Activated CD4-positive, alpha-beta T cell treated with anti-CD3 and anti-CD28 coated beads, Interleukin-2, amount 10 ng/mL, durations not matched to agents 7 days and 5 days (primary cell): Measurements from ENCODE around the gene TGFBRAP1. TPM values are rescaled to one million over a fixed set of nuclear protein-coding genes. Genes with fewer than 3 reads are reported as not detected.

Source experiments
- CTCF ChIA-PET: fragments of 350-600 bp; sonication (Branson Sonifier 250); formaldehyde crosslinking; loops from one replicate; lab custom pipeline; 2021; ENCODE audit warnings: antibody characterized with exemption; lab: Charles Lee
- POLR2A ChIA-PET: fragments of 350-600 bp; sonication (Branson Sonifier 250); formaldehyde crosslinking; loops from one replicate; lab custom pipeline; 2021; ENCODE audit warnings: antibody characterized with exemption; lab: Charles Lee
- DNase-seq: peaks from one replicate; pipeline ENCODE4 v3.0.0-alpha.2; 2020
- H3K27ac Mint-ChIP-seq: one replicate; pipeline ENCODE4 v1.8.0; 2021; ENCODE audit warnings: mild to moderate bottlenecking, moderate library complexity, mixed read lengths
- H3K27me3 Mint-ChIP-seq: one replicate; pipeline ENCODE4 v1.8.0; 2021; ENCODE audit warnings: mixed read lengths
- H3K36me3 Mint-ChIP-seq: one replicate; pipeline ENCODE4 v1.8.0; 2021; ENCODE audit warnings: low read depth, mixed read lengths
- H3K4me1 Mint-ChIP-seq: one replicate; pipeline ENCODE4 v1.8.0; 2021; ENCODE audit warnings: mixed read lengths
- H3K4me3 Mint-ChIP-seq: one replicate; pipeline ENCODE4 v1.8.0; 2021; ENCODE audit warnings: mild to moderate bottlenecking, moderate library complexity, mixed read lengths
- H3K9me3 Mint-ChIP-seq: one replicate; pipeline ENCODE4 v1.8.0; 2021; ENCODE audit warnings: mixed read lengths
- total RNA-seq, 2 experiments: library from RNA; stranded (reverse); gene quantifications; one replicate each; pipeline ENCODE4 v1.2.3, GENCODE V29; 2021

Gene TGFBRAP1
- total RNA-seq, 2 experiments from 2014 or later: 20.5 to 21.4 TPM

- DNase-seq: no peak
- Mint-ChIP-seq H3K36me3 (peaks cover 7% of the 10 kb centered on the region), H3K4me3 (no peak overlapping the region), H3K9me3 (no peaks in the 10 kb centered on the region), H3K4me1 (peaks cover 38% of the 10 kb centered on the region), H3K27me3 (no peaks in the 10 kb centered on the region), H3K27ac (no peak overlapping the region)
- ChIA-PET CTCF (interaction anchor here (0.9 kb wide), 1 partner anchor 9 kb away, joined by 4 read pairs; no protein-coding TSS in a partner anchor), POLR2A (no interaction called here)
These were observed 5.4 kb downstream of the TGFBRAP1 start for GRCh38 chr2:105324101-105324500.

GRCh38 chr2:105323111-105323510, 6.4 kb downstream of the TGFBRAP1 start:
- POLR2A ChIA-PET: no interaction called here
- no peaks in the 10 kb centered on the region for H3K9me3 Mint-ChIP-seq
- CTCF ChIA-PET: no interaction called here
- peaks cover 31% of the 10 kb centered on the region for H3K4me1 Mint-ChIP-seq
- H3K27me3 Mint-ChIP-seq: no peaks in the 10 kb centered on the region
- H3K27ac Mint-ChIP-seq: no peak overlapping the region
- H3K36me3 Mint-ChIP-seq: peaks cover 4% of the 10 kb centered on the region
- no peak for DNase-seq
- no peak overlapping the region for H3K4me3 Mint-ChIP-seq

- Mint-ChIP-seq H3K36me3 (peaks cover 4% of the 10 kb centered on the region), H3K9me3 (no peaks in the 10 kb centered on the region), H3K4me3 (no peak overlapping the region), H3K27ac (no peak overlapping the region), H3K4me1 (peaks cover 23% of the 10 kb centered on the region), H3K27me3 (no peaks in the 10 kb centered on the region)
- ChIA-PET CTCF (interaction anchor here (0.9 kb wide), 1 partner anchor 13 kb away, joined by 5 read pairs; no protein-coding TSS in a partner anchor), POLR2A (no interaction called here)
- DNase-seq: no peak
These were observed 7.5 kb downstream of the TGFBRAP1 start for GRCh38 chr2:105321875-105322646.

- peaks cover 18% of the 10 kb centered on the region for H3K4me1 Mint-ChIP-seq
- no peak overlapping the region for H3K4me3 Mint-ChIP-seq
- POLR2A ChIA-PET: no interaction called here
- DNase-seq: no peak
- H3K36me3 Mint-ChIP-seq: peaks cover 3% of the 10 kb centered on the region
- H3K27ac Mint-ChIP-seq: no peak overlapping the region
- H3K9me3 Mint-ChIP-seq: no peaks in the 10 kb centered on the region
- CTCF ChIA-PET: interaction anchor here (1.4 kb wide), 1 partner anchor 11 kb away, joined by 4 read pairs; no protein-coding TSS in a partner anchor
- no peaks in the 10 kb centered on the region for H3K27me3 Mint-ChIP-seq
These were observed 8.8 kb downstream of the TGFBRAP1 start for GRCh38 chr2:105320651-105321215.

GRCh38 chr2:105317937-105318336, 11.6 kb downstream of the TGFBRAP1 start:
- Mint-ChIP-seq H3K27ac (no peak overlapping the region), H3K4me3 (no peak overlapping the region), H3K9me3 (no peaks in the 10 kb centered on the region), H3K36me3 (no peaks in the 10 kb centered on the region), H3K4me1 (peaks cover 15% of the 10 kb centered on the region), H3K27me3 (no peaks in the 10 kb centered on the region)
- DNase-seq: no peak
- CTCF ChIA-PET: interaction anchor here (0.6 to 1.3 kb wide), 2 partner anchors 11 to 22 kb away, joined by 3 read pairs; no protein-coding TSS in a partner anchor
- POLR2A ChIA-PET: no interaction called here

GRCh38 chr2:105315314-105315713, 14.2 kb downstream of the TGFBRAP1 start:
- POLR2A ChIA-PET: no interaction called here

GRCh38 chr2:105313877-105314276, 15.7 kb downstream of the TGFBRAP1 start:
- ChIA-PET CTCF (interaction anchor here (0.6 to 1.9 kb wide), 3 partner anchors 11 to 242 kb away, joined by 3 to 5 read pairs (median 4); no protein-coding TSS in a partner anchor), POLR2A (no interaction called here)

More at GRCh38 chr2:105315314-105315713, 14.2 kb downstream of the TGFBRAP1 start:
- H3K9me3 Mint-ChIP-seq: no peaks in the 10 kb centered on the region
- no peak for DNase-seq
- CTCF ChIA-PET: interaction anchor here (1.4 to 1.9 kb wide), 3 partner anchors 9 to 18 kb away, joined by 3 to 9 read pairs (median 4); partner anchors contain the start of gene TGFBRAP1
- no peak overlapping the region for H3K27ac Mint-ChIP-seq
- H3K4me3 Mint-ChIP-seq: no peak overlapping the region
- H3K4me1 Mint-ChIP-seq: peaks cover 9% of the 10 kb centered on the region
- H3K36me3 Mint-ChIP-seq: no peaks in the 10 kb centered on the region
- H3K27me3 Mint-ChIP-seq: no peaks in the 10 kb centered on the region

GRCh38 chr2:105309147-105309545, 20.4 kb downstream of the TGFBRAP1 start:
- Mint-ChIP-seq H3K4me1 (peaks cover 12% of the 10 kb centered on the region), H3K27ac (no peak overlapping the region), H3K27me3 (no peaks in the 10 kb centered on the region), H3K9me3 (no peaks in the 10 kb centered on the region), H3K4me3 (no peak overlapping the region), H3K36me3 (peaks cover 23% of the 10 kb centered on the region)
- POLR2A ChIA-PET: no interaction called here
- DNase-seq: no peak
- CTCF ChIA-PET: interaction anchor here (0.7 to 3.1 kb wide), 4 partner anchors 10 to 31 kb away, joined by 4 to 10 read pairs (median 4); no protein-coding TSS in a partner anchor

More at GRCh38 chr2:105313877-105314276, 15.7 kb downstream of the TGFBRAP1 start:
- no peak for DNase-seq
- Mint-ChIP-seq H3K4me1 (peaks cover 9% of the 10 kb centered on the region), H3K27ac (no peak overlapping the region), H3K36me3 (peaks cover 2% of the 10 kb centered on the region), H3K9me3 (no peaks in the 10 kb centered on the region), H3K4me3 (no peak overlapping the region), H3K27me3 (no peaks in the 10 kb centered on the region)

- Mint-ChIP-seq H3K27me3 (no peaks in the 10 kb centered on the region), H3K4me1 (peaks cover 12% of the 10 kb centered on the region), H3K36me3 (peaks cover 23% of the 10 kb centered on the region), H3K27ac (no peak overlapping the region), H3K9me3 (no peaks in the 10 kb centered on the region), H3K4me3 (no peak overlapping the region)
- ChIA-PET CTCF (interaction anchor here (0.7 to 3.1 kb wide), 2 partner anchors 10 to 14 kb away, joined by 5 to 10 read pairs; no protein-coding TSS in a partner anchor), POLR2A (no interaction called here)
- no peak for DNase-seq
These were observed 21.0 kb downstream of the TGFBRAP1 start for GRCh38 chr2:105308382-105309146.

GRCh38 chr2:105307962-105308361, 21.6 kb downstream of the TGFBRAP1 start:
- no peaks in the 10 kb centered on the region for H3K27me3 Mint-ChIP-seq
- DNase-seq: no peak
- H3K36me3 Mint-ChIP-seq: peaks cover 23% of the 10 kb centered on the region
- no peak overlapping the region for H3K4me3 Mint-ChIP-seq
- ChIA-PET CTCF (interaction anchor here (3.1 kb wide), 1 partner anchor 9 kb away, joined by 10 read pairs; no protein-coding TSS in a partner anchor), POLR2A (no interaction called here)
- no peak overlapping the region for H3K27ac Mint-ChIP-seq
- peaks cover 15% of the 10 kb centered on the region for H3K4me1 Mint-ChIP-seq
- H3K9me3 Mint-ChIP-seq: no peaks in the 10 kb centered on the region

- Mint-ChIP-seq H3K36me3 (peaks cover 23% of the 10 kb centered on the region), H3K27ac (no peak overlapping the region), H3K9me3 (no peaks in the 10 kb centered on the region), H3K27me3 (no peaks in the 10 kb centered on the region), H3K4me1 (peaks cover 19% of the 10 kb centered on the region), H3K4me3 (no peak overlapping the region)
- ChIA-PET POLR2A (no interaction called here), CTCF (no interaction called here)
- no peak for DNase-seq
These were observed 22.0 kb downstream of the TGFBRAP1 start for GRCh38 chr2:105307550-105307949.

GRCh38 chr2:105307146-105307545, 22.4 kb downstream of the TGFBRAP1 start:
- ChIA-PET CTCF (no interaction called here), POLR2A (no interaction called here)
- H3K4me3 Mint-ChIP-seq: no peak overlapping the region
- no peak overlapping the region for H3K27ac Mint-ChIP-seq
- peaks cover 22% of the 10 kb centered on the region for H3K4me1 Mint-ChIP-seq
- H3K27me3 Mint-ChIP-seq: no peaks in the 10 kb centered on the region
- DNase-seq: no peak
- H3K9me3 Mint-ChIP-seq: no peaks in the 10 kb centered on the region
- H3K36me3 Mint-ChIP-seq: peaks cover 25% of the 10 kb centered on the region
